SJSA1 (cell line): Measurements from ENCODE around the gene ACADM. TPM values are rescaled to one million over a fixed set of nuclear protein-coding genes. Genes with fewer than 3 reads are reported as not detected.

Source experiments
- total RNA-seq: library from RNA; depleted of rRNA; stranded (reverse); fragments of >200 nt; shearing (Covaris generic); gene quantifications from 2 replicates; pipeline ENCODE4 v1.2.3, GENCODE V29; 2014; rRNA removed

Gene ACADM
- total RNA-seq, 1 experiment from 2014 or later = 52.0 TPM

Other genes starting within 250 kb of the ACADM start
- 0.05 TPM in 1 of 2 replicates, not detected in the other for gene SLC44A5, start 113.6 kb upstream of the ACADM start, total RNA-seq
- 144 and 184 TPM in 2 replicates for gene RABGGTB, start 61.5 kb downstream of the ACADM start, total RNA-seq
- gene MSH4, start 72.2 kb downstream of the ACADM start, total RNA-seq = 0.13 TPM in 1 of 2 replicates, not detected in the other
- not detected in 2 replicates for gene ASB17, start 207.7 kb downstream of the ACADM start, total RNA-seq